Osteoblast (primary cell): ENCODE data around the gene RSPO1. TPM values are rescaled to one million over a fixed set of nuclear protein-coding genes. Genes with fewer than 3 reads are reported as not detected.

Experiments used
- DNase-seq: peaks from one replicate; pipeline ENCODE4 v3.0.0; 2011; ENCODE audit warnings: low spot score, mixed read lengths; ENCODE audit not compliant: insufficient read length; ENCODE audit errors: missing footprints
- H2AFZ ChIP-seq: 2 replicates; pipeline ENCODE4 v1.6.0; 2011; ENCODE audit warnings: mild to moderate bottlenecking, low read length
- H3K27ac ChIP-seq: 2 replicates; pipeline ENCODE4 v1.5.1; 2011; ENCODE audit warnings: mild to moderate bottlenecking, low read depth, low read length, moderate library complexity
- H3K27me3 ChIP-seq: 2 replicates; pipeline ENCODE4 v1.6.0; 2012; ENCODE audit warnings: mild to moderate bottlenecking, control low read depth, inconsistent platforms, low read length, moderate library complexity; ENCODE audit not compliant: insufficient read depth
- H3K36me3 ChIP-seq: 2 replicates; pipeline ENCODE4 v1.5.1; 2011; ENCODE audit warnings: mild to moderate bottlenecking, low read length, control low read depth, moderate library complexity; ENCODE audit not compliant: insufficient read depth
- H3K4me1 ChIP-seq: 2 replicates; pipeline ENCODE4 v1.5.1; 2011; ENCODE audit warnings: mild to moderate bottlenecking, low read length, control low read depth, moderate library complexity; ENCODE audit not compliant: insufficient read depth
- H3K4me2 ChIP-seq: 2 replicates; pipeline ENCODE4 v1.6.0; 2011; ENCODE audit warnings: mild to moderate bottlenecking, low read length; ENCODE audit not compliant: insufficient read depth
- H3K4me3 ChIP-seq: fragments of 200-600 bp; sonication (generic); 3 replicates; pipeline ENCODE4 v1.5.1; 2012; ENCODE audit warnings: mild to moderate bottlenecking, low read length, inconsistent platforms; ENCODE audit not compliant: insufficient read depth
- H3K79me2 ChIP-seq: 2 replicates; pipeline ENCODE4 v1.6.0; 2012; ENCODE audit warnings: mild to moderate bottlenecking, low read length, control low read depth, inconsistent platforms; ENCODE audit not compliant: insufficient read depth
- H3K9me3 ChIP-seq: 2 replicates; pipeline ENCODE4 v1.5.1; 2011; ENCODE audit warnings: low read depth, low read length, control low read depth
- H4K20me1 ChIP-seq: 2 replicates; pipeline ENCODE4 v1.6.0; 2012; ENCODE audit warnings: mild to moderate bottlenecking, low read length, control low read depth; ENCODE audit not compliant: insufficient read depth
- total RNA-seq: library from RNA; depleted of rRNA; stranded (reverse); fragments of >200 nt; gene quantifications from 2 replicates; pipeline ENCODE4 v1.2.3, GENCODE V29; 2012
- TF ChIP-seq, protein P1 (sequence below): IDR thresholded peaks from 2 replicates; pipeline ENCODE4 v1.5.1; 2011; ENCODE audit warnings: mild to moderate bottlenecking, low read depth, low read length, moderate library complexity; ENCODE audit errors: extremely low read depth

Gene RSPO1
- total RNA-seq, 1 donor = 0.36 TPM

GRCh38 chr1:37677808-37678207 lies 43.1 kb upstream of the RSPO1 start:
- no peak overlapping the region for H3K4me3 ChIP-seq
- DNase-seq = no peak
- TF ChIP-seq, protein P1, sequence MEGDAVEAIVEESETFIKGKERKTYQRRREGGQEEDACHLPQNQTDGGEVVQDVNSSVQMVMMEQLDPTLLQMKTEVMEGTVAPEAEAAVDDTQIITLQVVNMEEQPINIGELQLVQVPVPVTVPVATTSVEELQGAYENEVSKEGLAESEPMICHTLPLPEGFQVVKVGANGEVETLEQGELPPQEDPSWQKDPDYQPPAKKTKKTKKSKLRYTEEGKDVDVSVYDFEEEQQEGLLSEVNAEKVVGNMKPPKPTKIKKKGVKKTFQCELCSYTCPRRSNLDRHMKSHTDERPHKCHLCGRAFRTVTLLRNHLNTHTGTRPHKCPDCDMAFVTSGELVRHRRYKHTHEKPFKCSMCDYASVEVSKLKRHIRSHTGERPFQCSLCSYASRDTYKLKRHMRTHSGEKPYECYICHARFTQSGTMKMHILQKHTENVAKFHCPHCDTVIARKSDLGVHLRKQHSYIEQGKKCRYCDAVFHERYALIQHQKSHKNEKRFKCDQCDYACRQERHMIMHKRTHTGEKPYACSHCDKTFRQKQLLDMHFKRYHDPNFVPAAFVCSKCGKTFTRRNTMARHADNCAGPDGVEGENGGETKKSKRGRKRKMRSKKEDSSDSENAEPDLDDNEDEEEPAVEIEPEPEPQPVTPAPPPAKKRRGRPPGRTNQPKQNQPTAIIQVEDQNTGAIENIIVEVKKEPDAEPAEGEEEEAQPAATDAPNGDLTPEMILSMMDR = no peak
- no peak overlapping the region for H3K27ac ChIP-seq
- no peaks in the 10 kb centered on the region for H3K79me2 ChIP-seq
- peaks cover 10% of the 10 kb centered on the region for H3K27me3 ChIP-seq
- peaks cover 2% of the 10 kb centered on the region for H4K20me1 ChIP-seq
- H3K36me3 ChIP-seq = peaks cover 10% of the 10 kb centered on the region
- H3K4me2 ChIP-seq = no peak overlapping the region
- no peak overlapping the region for H2AFZ ChIP-seq
- H3K4me1 ChIP-seq = no peaks in the 10 kb centered on the region
- H3K9me3 ChIP-seq = no peaks in the 10 kb centered on the region

DNA sequence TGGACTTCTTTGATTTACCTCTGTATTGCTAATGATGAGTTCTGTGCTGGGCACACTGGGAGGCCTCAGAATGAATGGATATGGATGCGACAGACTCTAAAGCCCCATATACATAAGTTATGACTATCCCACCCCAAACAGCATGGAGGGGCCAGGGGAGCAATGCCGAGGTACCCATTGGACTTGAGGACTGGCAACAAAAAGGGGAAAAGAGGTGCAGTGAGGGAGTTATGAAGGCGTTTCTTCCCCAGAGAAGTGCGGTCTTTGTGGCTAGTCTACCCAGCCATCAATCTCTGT lies 42.4 kb upstream of the RSPO1 start:
- Histone ChIP-seq H3K27ac (no peak overlapping the region), H3K4me1 (no peaks in the 10 kb centered on the region), H4K20me1 (peaks cover 2% of the 10 kb centered on the region), H3K36me3 (peaks cover 5% of the 10 kb centered on the region), H3K27me3 (peaks cover 16% of the 10 kb centered on the region), H3K4me2 (no peak overlapping the region), H3K9me3 (no peaks in the 10 kb centered on the region), H3K79me2 (no peaks in the 10 kb centered on the region), H3K4me3 (no peak overlapping the region), H2AFZ (no peak overlapping the region)
- DNase-seq = no peak
- TF ChIP-seq, protein P1 = no peak

DNA sequence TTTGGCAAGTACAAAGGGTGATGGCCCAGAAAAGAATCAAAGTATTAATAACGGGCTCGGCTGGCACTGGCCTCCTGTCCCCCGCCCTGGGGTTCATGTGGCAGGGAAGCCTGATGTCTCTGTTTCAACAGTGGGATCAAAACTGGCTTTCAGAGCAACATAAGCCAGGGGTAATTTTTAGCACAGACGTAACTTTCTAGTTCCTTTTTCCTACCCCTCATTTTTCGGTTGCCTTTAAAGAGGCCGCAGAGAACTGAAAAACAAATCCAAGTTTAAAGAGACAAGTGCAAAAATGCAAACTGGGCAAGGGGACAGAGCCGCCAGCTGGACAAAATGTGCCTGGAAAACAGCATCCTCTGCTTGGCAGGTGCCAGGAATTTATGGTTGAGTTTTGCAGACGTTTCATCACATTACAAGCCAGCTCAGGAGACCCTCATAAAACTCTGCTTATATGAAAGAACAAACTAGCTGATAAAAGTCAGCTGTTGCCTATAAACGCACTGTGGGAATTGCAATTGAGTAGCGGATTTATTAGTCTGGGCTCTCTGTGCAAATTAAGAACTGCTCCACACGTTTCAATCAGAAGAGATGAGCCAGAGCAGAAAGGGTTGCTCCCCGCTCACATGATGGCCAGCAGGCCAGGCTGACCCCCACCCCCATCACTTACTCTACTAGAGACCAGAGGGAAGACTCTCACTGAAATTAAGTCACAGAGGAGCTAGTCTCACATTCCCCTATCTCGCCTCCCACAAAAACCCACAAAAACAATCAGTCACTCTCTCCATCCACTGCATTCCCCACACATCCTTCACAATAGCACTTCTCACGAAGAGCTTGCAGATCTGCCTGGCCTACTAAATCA lies 41.8 kb upstream of the RSPO1 start:
- TF ChIP-seq, protein P1 = no peak

DNA sequence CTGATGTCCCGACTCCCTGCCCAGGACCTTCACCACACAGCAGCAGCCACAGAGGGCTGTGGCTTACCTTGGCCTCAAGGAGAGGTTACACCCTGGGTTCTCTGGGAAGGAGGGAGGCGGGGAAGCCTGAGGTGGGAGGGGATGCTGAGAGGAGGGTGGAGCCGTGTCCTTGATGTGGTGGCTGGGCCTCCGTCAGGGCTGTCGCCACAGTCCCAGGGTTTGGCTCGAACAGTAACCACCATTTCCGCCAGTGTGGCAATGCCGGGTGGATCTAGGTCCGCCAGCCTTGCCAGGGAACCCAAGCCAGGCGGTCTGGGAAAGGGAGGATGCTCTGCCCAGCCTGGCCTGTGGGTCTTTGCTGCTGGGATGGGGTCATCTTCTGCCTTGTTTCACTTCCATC lies 39.2 kb upstream of the RSPO1 start:
- Histone ChIP-seq H3K4me3 (no peak overlapping the region), H3K79me2 (no peaks in the 10 kb centered on the region), H3K4me2 (no peak overlapping the region), H3K27me3 (peaks cover 23% of the 10 kb centered on the region), H3K27ac (no peak overlapping the region), H4K20me1 (no peaks in the 10 kb centered on the region), H3K4me1 (no peaks in the 10 kb centered on the region), H3K9me3 (no peaks in the 10 kb centered on the region), H3K36me3 (no peaks in the 10 kb centered on the region), H2AFZ (no peak overlapping the region)
- TF ChIP-seq, protein P1 = no peak
- no peak for DNase-seq

More for the DNA sequence above, 41.8 kb upstream of the RSPO1 start:
- no peak overlapping the region for H3K4me3 ChIP-seq
- H3K9me3 ChIP-seq = no peaks in the 10 kb centered on the region
- H3K36me3 ChIP-seq = no peaks in the 10 kb centered on the region
- H3K27me3 ChIP-seq = peaks cover 16% of the 10 kb centered on the region
- DNase-seq = no peak
- no peak overlapping the region for H3K4me2 ChIP-seq
- H2AFZ ChIP-seq = no peak overlapping the region
- H3K27ac ChIP-seq = no peak overlapping the region
- H3K79me2 ChIP-seq = no peaks in the 10 kb centered on the region
- H3K4me1 ChIP-seq = no peaks in the 10 kb centered on the region
- H4K20me1 ChIP-seq = peaks cover 2% of the 10 kb centered on the region
